ENCODE data around the gene AUP1.

The AUP1 gene

DNA sequence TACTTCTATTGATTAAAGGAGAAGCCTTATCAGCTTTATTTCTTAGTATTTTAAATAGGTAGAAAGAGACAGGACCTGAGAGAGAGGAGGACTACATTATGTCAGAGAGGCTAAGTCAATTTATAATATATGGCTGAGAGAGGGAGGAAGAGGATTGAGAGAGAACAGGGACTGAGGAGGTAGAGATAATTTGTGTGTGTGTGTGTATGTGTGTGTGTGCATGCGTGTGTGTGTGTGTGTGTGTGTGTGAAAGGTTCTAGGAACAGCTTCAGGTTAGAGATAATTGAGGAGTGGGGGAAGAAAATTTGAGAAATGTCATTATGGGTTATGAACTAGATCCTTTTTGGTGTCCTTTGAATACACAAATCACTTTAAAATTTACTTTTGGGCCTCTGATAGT is 40.2 kb upstream of the AUP1 start (continued):
- TF ChIP-seq, protein P1, sequence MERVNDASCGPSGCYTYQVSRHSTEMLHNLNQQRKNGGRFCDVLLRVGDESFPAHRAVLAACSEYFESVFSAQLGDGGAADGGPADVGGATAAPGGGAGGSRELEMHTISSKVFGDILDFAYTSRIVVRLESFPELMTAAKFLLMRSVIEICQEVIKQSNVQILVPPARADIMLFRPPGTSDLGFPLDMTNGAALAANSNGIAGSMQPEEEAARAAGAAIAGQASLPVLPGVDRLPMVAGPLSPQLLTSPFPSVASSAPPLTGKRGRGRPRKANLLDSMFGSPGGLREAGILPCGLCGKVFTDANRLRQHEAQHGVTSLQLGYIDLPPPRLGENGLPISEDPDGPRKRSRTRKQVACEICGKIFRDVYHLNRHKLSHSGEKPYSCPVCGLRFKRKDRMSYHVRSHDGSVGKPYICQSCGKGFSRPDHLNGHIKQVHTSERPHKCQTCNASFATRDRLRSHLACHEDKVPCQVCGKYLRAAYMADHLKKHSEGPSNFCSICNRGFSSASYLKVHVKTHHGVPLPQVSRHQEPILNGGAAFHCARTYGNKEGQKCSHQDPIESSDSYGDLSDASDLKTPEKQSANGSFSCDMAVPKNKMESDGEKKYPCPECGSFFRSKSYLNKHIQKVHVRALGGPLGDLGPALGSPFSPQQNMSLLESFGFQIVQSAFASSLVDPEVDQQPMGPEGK (CRISPR knock-in tag; IDR thresholded peaks at IDR 0.05; ENCODE audit: borderline replicate concordance): no peak
- no peak for TF ChIP-seq ZNF70 (CRISPR knock-in tag; IDR thresholded peaks at IDR 0.05)

DNA sequence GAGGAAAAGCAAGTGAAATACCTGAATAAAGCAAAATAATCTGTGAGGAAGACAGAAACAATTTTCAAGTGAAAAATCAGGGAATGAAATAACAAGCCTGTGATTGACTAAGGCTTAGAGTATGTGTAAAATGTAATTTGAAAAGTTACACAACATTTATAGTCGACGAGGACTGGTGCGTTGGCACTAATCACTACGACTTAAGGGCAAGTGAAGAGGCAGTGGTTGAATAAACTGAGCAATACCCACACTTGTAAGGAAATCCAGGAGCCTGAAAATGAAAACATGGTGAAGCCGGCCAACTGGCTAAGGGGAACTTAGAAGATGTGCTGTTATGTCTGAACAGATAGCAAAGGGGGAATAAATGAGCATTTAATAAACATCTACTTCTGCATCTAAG is 38.4 kb upstream of the AUP1 start:
- ATAC-seq: peak; percentile 56

DNA sequence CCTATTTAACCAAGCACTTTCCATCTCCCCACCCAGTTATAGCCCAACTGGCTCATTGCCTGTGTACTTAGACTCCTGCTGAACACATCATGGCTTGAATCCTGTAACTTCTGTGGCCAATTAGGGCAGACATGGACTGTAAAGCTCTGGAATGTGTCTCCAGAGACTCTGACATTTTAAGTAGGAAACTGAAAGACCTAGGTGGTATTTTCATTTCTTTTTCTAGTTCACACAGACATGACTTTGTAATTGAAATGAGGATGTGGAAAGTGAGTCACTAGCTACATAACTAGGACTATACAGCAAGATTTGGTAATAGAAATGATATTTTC is 37.2 kb upstream of the AUP1 start:
- ATAC-seq: peak; percentile 84

More for the DNA sequence above, 38.4 kb upstream of the AUP1 start:
- TF ChIP-seq ISL1 (CRISPR knock-in tag; IDR thresholded peaks at IDR 0.05): no peak; the same call in 1 of the 2 replicates
- TF ChIP-seq, protein P2, sequence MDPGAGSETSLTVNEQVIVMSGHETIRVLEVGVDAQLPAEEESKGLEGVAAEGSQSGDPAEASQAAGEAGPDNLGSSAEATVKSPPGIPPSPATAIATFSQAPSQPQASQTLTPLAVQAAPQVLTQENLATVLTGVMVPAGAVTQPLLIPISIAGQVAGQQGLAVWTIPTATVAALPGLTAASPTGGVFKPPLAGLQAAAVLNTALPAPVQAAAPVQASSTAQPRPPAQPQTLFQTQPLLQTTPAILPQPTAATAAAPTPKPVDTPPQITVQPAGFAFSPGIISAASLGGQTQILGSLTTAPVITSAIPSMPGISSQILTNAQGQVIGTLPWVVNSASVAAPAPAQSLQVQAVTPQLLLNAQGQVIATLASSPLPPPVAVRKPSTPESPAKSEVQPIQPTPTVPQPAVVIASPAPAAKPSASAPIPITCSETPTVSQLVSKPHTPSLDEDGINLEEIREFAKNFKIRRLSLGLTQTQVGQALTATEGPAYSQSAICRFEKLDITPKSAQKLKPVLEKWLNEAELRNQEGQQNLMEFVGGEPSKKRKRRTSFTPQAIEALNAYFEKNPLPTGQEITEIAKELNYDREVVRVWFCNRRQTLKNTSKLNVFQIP (CRISPR knock-in tag; IDR thresholded peaks at IDR 0.05; ENCODE audit: borderline replicate concordance, low read depth): no peak
- TF ChIP-seq PPARA (CRISPR knock-in tag; IDR thresholded peaks at IDR 0.05; ENCODE audit: borderline replicate concordance): no peak
- TF ChIP-seq ZFP30 (CRISPR knock-in tag; IDR thresholded peaks at IDR 0.05): no peak
- no peak for TF ChIP-seq CSDC2 (CRISPR knock-in tag; IDR thresholded peaks at IDR 0.05)

DNA sequence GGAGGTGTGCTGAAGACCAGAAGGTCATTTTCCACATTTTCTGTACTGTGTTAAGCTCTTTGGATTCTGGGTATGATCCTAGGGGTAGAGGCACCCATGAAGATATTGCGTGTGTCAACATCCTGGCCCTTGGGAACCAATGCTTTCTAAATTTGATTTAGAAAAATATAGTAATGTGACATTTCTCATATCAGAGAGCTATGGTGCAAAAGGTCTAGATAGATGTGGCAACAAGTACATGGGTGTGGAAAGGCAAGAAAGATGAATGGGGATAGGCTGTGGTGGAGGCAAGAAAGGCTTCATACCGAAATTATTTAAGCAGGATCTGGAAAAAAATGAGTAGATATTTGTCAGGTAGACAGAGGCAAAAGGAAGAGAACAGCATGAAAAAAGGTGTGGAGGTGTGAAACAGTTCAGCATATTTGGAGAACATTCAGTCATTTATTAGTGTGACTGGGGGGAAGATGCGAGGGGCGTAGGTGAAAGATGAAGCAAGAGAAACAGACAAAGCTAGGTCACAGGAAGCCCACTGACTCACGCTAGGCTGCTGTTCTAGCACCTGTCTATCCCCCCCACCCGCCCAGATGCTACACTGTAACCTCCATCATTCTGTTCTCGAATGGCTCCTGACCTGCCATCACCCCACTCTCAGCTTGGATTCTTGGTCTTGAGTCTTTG is 36.7 kb upstream of the AUP1 start:
- no peak for ATAC-seq
- TF ChIP-seq, protein P3, sequence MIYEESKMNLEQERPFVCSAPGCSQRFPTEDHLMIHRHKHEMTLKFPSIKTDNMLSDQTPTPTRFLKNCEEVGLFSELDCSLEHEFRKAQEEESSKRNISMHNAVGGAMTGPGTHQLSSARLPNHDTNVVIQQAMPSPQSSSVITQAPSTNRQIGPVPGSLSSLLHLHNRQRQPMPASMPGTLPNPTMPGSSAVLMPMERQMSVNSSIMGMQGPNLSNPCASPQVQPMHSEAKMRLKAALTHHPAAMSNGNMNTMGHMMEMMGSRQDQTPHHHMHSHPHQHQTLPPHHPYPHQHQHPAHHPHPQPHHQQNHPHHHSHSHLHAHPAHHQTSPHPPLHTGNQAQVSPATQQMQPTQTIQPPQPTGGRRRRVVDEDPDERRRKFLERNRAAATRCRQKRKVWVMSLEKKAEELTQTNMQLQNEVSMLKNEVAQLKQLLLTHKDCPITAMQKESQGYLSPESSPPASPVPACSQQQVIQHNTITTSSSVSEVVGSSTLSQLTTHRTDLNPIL (CRISPR knock-in tag; IDR thresholded peaks at IDR 0.05; ENCODE audit: low read depth): no peak
- TF ChIP-seq ZNF8 (CRISPR knock-in tag; IDR thresholded peaks at IDR 0.05): no peak
- TF ChIP-seq ZFP3 (CRISPR knock-in tag; IDR thresholded peaks at IDR 0.05): no peak
- no peak for TF ChIP-seq TCF4 (CRISPR knock-in tag; IDR thresholded peaks at IDR 0.05; ENCODE audit: borderline replicate concordance)
- TF ChIP-seq, protein P4, sequence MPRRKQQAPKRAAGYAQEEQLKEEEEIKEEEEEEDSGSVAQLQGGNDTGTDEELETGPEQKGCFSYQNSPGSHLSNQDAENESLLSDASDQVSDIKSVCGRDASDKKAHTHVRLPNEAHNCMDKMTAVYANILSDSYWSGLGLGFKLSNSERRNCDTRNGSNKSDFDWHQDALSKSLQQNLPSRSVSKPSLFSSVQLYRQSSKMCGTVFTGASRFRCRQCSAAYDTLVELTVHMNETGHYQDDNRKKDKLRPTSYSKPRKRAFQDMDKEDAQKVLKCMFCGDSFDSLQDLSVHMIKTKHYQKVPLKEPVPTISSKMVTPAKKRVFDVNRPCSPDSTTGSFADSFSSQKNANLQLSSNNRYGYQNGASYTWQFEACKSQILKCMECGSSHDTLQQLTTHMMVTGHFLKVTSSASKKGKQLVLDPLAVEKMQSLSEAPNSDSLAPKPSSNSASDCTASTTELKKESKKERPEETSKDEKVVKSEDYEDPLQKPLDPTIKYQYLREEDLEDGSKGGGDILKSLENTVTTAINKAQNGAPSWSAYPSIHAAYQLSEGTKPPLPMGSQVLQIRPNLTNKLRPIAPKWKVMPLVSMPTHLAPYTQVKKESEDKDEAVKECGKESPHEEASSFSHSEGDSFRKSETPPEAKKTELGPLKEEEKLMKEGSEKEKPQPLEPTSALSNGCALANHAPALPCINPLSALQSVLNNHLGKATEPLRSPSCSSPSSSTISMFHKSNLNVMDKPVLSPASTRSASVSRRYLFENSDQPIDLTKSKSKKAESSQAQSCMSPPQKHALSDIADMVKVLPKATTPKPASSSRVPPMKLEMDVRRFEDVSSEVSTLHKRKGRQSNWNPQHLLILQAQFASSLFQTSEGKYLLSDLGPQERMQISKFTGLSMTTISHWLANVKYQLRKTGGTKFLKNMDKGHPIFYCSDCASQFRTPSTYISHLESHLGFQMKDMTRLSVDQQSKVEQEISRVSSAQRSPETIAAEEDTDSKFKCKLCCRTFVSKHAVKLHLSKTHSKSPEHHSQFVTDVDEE (CRISPR knock-in tag; IDR thresholded peaks at IDR 0.05): no peak
- TF ChIP-seq GLIS3 (CRISPR knock-in tag; IDR thresholded peaks at IDR 0.05): no peak
- TF ChIP-seq SNAI2 (CRISPR knock-in tag; IDR thresholded peaks at IDR 0.05): no peak
- TF ChIP-seq PPARA (CRISPR knock-in tag; IDR thresholded peaks at IDR 0.05; ENCODE audit: borderline replicate concordance): no peak
- TF ChIP-seq OSR1 (CRISPR knock-in tag; IDR thresholded peaks at IDR 0.05): no peak
- no peak for TF ChIP-seq BACH2 (CRISPR knock-in tag; IDR thresholded peaks at IDR 0.05; ENCODE audit: borderline replicate concordance)
- no peak for TF ChIP-seq ISL1 (CRISPR knock-in tag; IDR thresholded peaks at IDR 0.05)
- no peak for TF ChIP-seq ESRRG (CRISPR knock-in tag; IDR thresholded peaks at IDR 0.05)
- TF ChIP-seq ZNF565 (CRISPR knock-in tag; conservative IDR thresholded peaks at IDR 0.05; ENCODE audit: low read depth): no peak
- no peak for TF ChIP-seq TOX (CRISPR knock-in tag; IDR thresholded peaks at IDR 0.05; ENCODE audit: borderline replicate concordance)
- TF ChIP-seq ZC3H10 (CRISPR knock-in tag; IDR thresholded peaks at IDR 0.05): no peak
- TF ChIP-seq, protein P1 (CRISPR knock-in tag; IDR thresholded peaks at IDR 0.05; ENCODE audit: borderline replicate concordance): no peak
- no peak for TF ChIP-seq CSDC2 (CRISPR knock-in tag; IDR thresholded peaks at IDR 0.05)

More for the DNA sequence above, 37.2 kb upstream of the AUP1 start:
- TF ChIP-seq, protein P3 (CRISPR knock-in tag; IDR thresholded peaks at IDR 0.05; ENCODE audit: low read depth): no peak
- TF ChIP-seq ZFP3 (CRISPR knock-in tag; IDR thresholded peaks at IDR 0.05): no peak
- TF ChIP-seq CSDC2 (CRISPR knock-in tag; IDR thresholded peaks at IDR 0.05): no peak
- no peak for TF ChIP-seq RARB (CRISPR knock-in tag; IDR thresholded peaks at IDR 0.05)
- no peak for TF ChIP-seq TCF4 (CRISPR knock-in tag; IDR thresholded peaks at IDR 0.05; ENCODE audit: borderline replicate concordance)
- TF ChIP-seq ARNTL (CRISPR knock-in tag; IDR thresholded peaks at IDR 0.05; ENCODE audit: borderline replicate concordance, low read depth): no peak
- peak; percentile 64 for TF ChIP-seq ISL1 (CRISPR knock-in tag; IDR thresholded peaks at IDR 0.05)
- TF ChIP-seq TOX (CRISPR knock-in tag; IDR thresholded peaks at IDR 0.05; ENCODE audit: borderline replicate concordance): peak; percentile 63; the same call in 1 of the 2 replicates
- no peak for TF ChIP-seq ESRRG (CRISPR knock-in tag; IDR thresholded peaks at IDR 0.05)
- no peak for TF ChIP-seq ZNF70 (CRISPR knock-in tag; IDR thresholded peaks at IDR 0.05)
- no peak for TF ChIP-seq ZFP30 (CRISPR knock-in tag; IDR thresholded peaks at IDR 0.05)
- TF ChIP-seq PPARA (CRISPR knock-in tag; IDR thresholded peaks at IDR 0.05; ENCODE audit: borderline replicate concordance): no peak
- no peak for TF ChIP-seq SNAI2 (CRISPR knock-in tag; IDR thresholded peaks at IDR 0.05)

All from SK-N-SH treated with all-trans-retinoic acid at 6 μM for 48 hours (cell line).